ENCODE measurements around the gene GNG7.

DNA sequence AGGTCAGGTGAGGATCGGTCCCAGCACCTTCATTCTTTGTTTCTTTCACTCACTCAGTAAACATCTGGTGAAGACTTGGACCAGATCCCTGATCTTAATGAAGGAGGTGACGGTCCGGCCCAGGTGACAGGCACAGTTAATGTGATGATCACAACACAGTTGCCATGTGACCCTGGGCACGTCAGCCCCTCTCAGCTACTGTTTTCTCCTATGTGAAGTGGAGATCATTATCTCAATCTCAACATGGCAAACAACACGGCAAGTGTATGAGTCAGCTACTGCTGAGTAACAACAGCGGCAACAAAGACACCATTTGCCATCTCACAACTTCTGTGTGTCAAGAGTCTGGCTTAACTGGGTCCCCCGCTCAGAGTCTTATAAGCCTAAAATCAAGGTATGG, 74.6 kb downstream of the GNG7 start:
- no peak for TF ChIP-seq CTCF (optimal IDR thresholded peaks at IDR 0.05 in 1 of 3, IDR thresholded peaks at IDR 0.05 in 1 of 3, conservative IDR thresholded peaks at IDR 0.05 in 1 of 3; ENCODE audit: extremely low read depth in 1 of 3, insufficient read depth in 2 of 3, low read length in 3 of 3)
- TF ChIP-seq EZH2 (IDR thresholded peaks at IDR 0.05; ENCODE audit: low read length) = no peak
